Thoracic aorta (tissue), 2 donors: ENCODE data around the gene ERGIC2. TPM values are rescaled to one million over a fixed set of nuclear protein-coding genes. Genes with fewer than 3 reads are reported as not detected.

ENCODE experiments used
- ATAC-seq: fragments of 150-250 bp; one replicate; pipeline ENCODE4 v1.8.0; 2017; ENCODE audit warnings: low read depth; ENCODE audit not compliant: insufficient number of reproducible peaks, low FRiP score
- DNase-seq: peaks from one replicate; pipeline ENCODE4 v3.0.0-alpha.2; 2020; ENCODE audit warnings: low spot score
- H3K27ac ChIP-seq, 2 donors: fragments of 200-600 bp; sonication (generic); 1 replicate in 1 of 2; 2 replicates in 1 of 2; pipeline ENCODE4 v1.5.1; 2016; ENCODE audit warnings: mild to moderate bottlenecking in 2 of 2, moderate library complexity in 2 of 2
- H3K27me3 ChIP-seq: fragments of 200-600 bp; sonication (generic); replicated peaks from 2 replicates; pipeline ENCODE4 v1.6.0; 2016; ENCODE audit warnings: mild to moderate bottlenecking; ENCODE audit not compliant: insufficient read depth
- H3K36me3 ChIP-seq: fragments of 200-600 bp; sonication (generic); one replicate; pipeline ENCODE4 v1.5.1; 2016
- H3K4me1 ChIP-seq, 2 donors: fragments of 200-600 bp; sonication (generic); 1 replicate in 1 of 2; 2 replicates in 1 of 2; pipeline versions ENCODE4 v1.5.1 to v1.6.0; 2016; ENCODE audit warnings: low read depth in 2 of 2, mild to moderate bottlenecking in 1 of 2; ENCODE audit not compliant: control insufficient read depth in 1 of 2
- H3K4me3 ChIP-seq: fragments of 200-600 bp; sonication (generic); 2 replicates; pipeline ENCODE4 v1.5.1; 2016; ENCODE audit warnings: mild to moderate bottlenecking
- H3K9me3 ChIP-seq: fragments of 200-600 bp; sonication (generic); 2 replicates; pipeline ENCODE4 v1.5.1; 2016
- CTCF ChIP-seq: fragments of 200-600 bp; sonication (generic); IDR thresholded peaks from one replicate; pipeline ENCODE4 v1.5.1; 2019; ENCODE audit warnings: antibody characterized with exemption
- total RNA-seq, 2 donors: library from RNA; depleted of rRNA; stranded (reverse); fragments of >200 nt; gene quantifications; one replicate each; pipeline versions ENCODE4 v1.1.0 to v1.2.3, GENCODE V29; 2016

Gene ERGIC2, protein sequence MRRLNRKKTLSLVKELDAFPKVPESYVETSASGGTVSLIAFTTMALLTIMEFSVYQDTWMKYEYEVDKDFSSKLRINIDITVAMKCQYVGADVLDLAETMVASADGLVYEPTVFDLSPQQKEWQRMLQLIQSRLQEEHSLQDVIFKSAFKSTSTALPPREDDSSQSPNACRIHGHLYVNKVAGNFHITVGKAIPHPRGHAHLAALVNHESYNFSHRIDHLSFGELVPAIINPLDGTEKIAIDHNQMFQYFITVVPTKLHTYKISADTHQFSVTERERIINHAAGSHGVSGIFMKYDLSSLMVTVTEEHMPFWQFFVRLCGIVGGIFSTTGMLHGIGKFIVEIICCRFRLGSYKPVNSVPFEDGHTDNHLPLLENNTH
- total RNA-seq, result 10 to 100 TPM; 61.3 to 67.3 TPM

DNA sequence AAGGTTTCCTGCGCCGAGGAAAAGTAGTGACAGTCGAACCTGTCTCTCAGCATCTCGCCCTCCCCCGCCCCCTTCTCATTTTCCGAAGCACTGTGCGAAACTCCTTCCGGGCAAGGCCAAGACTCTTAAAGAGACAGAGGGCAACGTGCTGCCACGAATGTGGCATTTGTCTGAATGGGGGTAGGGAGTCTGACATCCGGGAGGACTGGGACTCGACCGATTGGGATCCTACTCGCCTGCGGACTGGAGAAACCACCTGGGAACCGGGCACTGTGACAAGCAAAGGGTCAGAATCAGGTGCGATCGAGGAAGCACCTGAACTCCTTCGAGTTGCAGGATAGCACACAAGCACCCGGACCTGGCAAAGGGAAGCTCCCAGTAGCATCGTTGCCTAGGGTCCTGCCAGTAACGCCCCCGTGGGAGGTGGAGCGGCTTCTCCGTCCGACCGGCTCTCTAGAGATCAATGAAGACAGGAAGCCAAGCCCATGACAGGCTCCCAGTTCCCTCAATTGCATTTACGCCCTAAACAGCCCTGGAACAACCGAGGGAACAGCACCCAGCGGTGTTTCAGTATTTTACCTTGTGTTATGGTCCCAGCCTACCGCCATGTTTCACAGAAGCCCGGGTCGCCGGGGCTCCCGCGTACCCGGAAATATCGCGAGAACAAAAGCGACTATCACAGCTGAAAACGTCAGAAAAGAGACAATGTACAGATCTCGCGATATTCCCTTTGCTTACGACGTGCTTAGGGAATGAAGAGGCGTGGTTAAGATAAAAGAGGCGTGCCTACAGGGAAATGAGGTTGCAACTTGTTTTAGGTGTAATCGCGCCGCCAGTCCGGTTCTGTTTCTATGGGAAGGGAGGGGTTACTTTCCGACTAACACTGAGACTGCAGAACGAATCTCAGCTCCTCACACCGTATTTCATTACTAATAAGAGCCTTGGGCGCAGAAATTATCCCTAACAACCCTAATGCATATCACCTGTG lies at the start of gene ERGIC2:
ERGIC2 (minus strand) TSS at position 637 of the 988 bp plus-strand sequence. CDS start 9,539 bp downstream, outside the sequence.
- Histone ChIP-seq H3K27me3 (no peaks in the 10 kb centered on the region), H3K9me3 (no peaks in the 10 kb centered on the region), H3K27ac (peak within 1 kb of the TSS; percentile 67 to 75), H3K4me1 (peaks cover 4 to 10% of the 10 kb centered on the region in 2 donors), H3K4me3 (peak within 1 kb of the TSS; percentile 79), H3K36me3 (no peaks in the 10 kb centered on the region)
- ATAC-seq, result peak; percentile 100
- peak; percentile 89 for DNase-seq
- TF ChIP-seq CTCF, result no peak

DNA sequence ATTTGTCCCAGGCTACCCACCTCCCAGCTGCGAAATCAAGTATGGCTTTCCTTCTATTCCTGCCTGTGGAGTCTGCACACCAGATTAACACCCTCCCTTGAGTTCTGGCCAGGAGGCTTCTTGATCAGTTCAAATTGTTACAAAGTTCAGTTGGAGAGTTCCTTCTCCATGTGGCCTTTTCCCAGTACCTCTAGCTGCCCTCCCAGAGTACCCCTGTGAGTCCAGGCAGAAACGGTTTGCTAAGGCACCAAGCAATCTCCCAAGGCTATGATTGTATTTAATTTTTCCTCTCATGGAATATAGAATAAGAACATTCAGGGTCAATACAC lies 49.7 kb upstream of the ERGIC2 start:
- Histone ChIP-seq H3K27ac (no peak overlapping the region), H3K27me3 (no peaks in the 10 kb centered on the region), H3K4me1 (no peaks in the 10 kb centered on the region), H3K9me3 (no peaks in the 10 kb centered on the region), H3K36me3 (no peaks in the 10 kb centered on the region), H3K4me3 (no peak overlapping the region)
- DNase-seq (no peak), ATAC-seq (no peak)
- TF ChIP-seq CTCF, result no peak

DNA sequence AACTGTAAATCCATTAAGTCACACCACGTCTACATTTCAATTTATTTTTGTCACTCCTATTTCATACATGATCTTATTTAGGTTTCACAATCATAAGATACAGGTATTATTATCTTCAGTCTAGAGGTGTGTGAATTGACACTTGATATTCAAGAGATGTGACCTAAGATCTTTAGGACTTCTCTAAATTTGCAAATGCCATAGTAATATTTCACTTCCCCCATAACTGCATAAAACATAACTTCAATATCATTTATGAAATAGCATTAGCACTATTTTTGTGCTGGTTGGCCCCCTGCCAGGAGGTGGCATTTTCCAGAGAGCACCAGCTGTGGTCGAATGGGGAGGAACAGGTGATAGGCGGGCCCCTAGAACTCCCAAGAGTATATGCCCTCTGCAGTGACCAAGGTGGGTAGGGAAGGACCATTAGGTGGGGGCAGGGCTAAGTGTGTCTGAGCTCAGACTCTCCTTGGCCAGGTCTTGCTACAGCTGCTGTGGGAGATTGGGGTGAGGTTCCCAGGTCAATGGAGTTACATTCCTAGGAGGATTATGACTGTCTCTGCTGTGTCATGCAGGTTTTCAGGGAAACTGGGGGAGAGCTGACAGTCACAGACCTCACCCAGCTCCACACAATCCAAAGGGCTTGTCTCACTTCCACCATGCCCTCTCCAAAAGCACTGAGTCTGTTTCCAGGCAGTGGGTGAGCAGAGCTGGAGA lies 49.2 kb upstream of the ERGIC2 start:
- TF ChIP-seq CTCF, result no peak
- DNase-seq (no peak), ATAC-seq (no peak)
- H3K4me3 ChIP-seq, result no peak overlapping the region
- H3K9me3 ChIP-seq, result no peaks in the 10 kb centered on the region
- H3K36me3 ChIP-seq, result no peaks in the 10 kb centered on the region
- H3K27ac ChIP-seq, result no peak overlapping the region
- no peaks in the 10 kb centered on the region for H3K27me3 ChIP-seq
- H3K4me1 ChIP-seq, result no peaks in the 10 kb centered on the region

- ATAC-seq (no peak), DNase-seq (no peak)
- Histone ChIP-seq H3K27me3 (no peaks in the 10 kb centered on the region), H3K36me3 (no peaks in the 10 kb centered on the region), H3K9me3 (no peaks in the 10 kb centered on the region), H3K4me1 (no peaks in the 10 kb centered on the region), H3K4me3 (no peak overlapping the region), H3K27ac (no peak overlapping the region)
- no peak for TF ChIP-seq CTCF
Observed at GRCh38 chr12:29428633-29429032, 47.7 kb upstream of the ERGIC2 start.
